Measurements from ENCODE around the gene UBE2N.

DNA sequence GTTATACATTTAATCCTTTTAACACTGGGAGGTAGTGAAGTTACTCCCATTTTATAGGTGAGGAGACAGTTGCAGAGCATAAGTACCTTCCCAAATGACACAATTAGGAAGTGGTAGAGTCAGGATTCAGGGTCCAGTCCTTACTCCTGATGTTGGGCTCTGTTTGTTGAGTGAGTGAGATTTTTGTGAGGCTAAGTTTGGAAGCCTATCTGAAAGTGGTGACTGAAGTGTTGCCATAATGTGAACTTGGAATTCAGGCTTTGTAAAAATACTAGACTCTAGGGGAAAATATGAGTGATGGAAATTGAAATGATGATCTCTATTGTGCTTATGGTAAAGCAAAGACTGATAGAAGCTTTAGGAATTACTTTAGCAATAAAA is 61.8 kb downstream of the UBE2N start:
- TF ChIP-seq, protein P1, sequence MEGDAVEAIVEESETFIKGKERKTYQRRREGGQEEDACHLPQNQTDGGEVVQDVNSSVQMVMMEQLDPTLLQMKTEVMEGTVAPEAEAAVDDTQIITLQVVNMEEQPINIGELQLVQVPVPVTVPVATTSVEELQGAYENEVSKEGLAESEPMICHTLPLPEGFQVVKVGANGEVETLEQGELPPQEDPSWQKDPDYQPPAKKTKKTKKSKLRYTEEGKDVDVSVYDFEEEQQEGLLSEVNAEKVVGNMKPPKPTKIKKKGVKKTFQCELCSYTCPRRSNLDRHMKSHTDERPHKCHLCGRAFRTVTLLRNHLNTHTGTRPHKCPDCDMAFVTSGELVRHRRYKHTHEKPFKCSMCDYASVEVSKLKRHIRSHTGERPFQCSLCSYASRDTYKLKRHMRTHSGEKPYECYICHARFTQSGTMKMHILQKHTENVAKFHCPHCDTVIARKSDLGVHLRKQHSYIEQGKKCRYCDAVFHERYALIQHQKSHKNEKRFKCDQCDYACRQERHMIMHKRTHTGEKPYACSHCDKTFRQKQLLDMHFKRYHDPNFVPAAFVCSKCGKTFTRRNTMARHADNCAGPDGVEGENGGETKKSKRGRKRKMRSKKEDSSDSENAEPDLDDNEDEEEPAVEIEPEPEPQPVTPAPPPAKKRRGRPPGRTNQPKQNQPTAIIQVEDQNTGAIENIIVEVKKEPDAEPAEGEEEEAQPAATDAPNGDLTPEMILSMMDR (conservative IDR thresholded peaks at IDR 0.05): no peak
- TF ChIP-seq EZH2 (IDR thresholded peaks at IDR 0.05; ENCODE audit: low read depth): no peak

All from PC-9 (cell line).